Measurements from ENCODE around the gene MRPL19.

GRCh38 chr2:75619956-75620740, 26.4 kb upstream of the MRPL19 start:
- TF ChIP-seq CTCF (IDR thresholded peaks at IDR 0.05) (no peak), POLR2A (IDR thresholded peaks at IDR 0.05) (no peak)

Data from adrenal gland (tissue), 5 donors.